Stromal cell of bone marrow (primary cell): ENCODE measurements around the gene DALRD3.
A peak's percentile ranks its signal among the peaks of the same experiment; 100 is the strongest.
"Not testable (repeated sequence)": the region's sequence is repeated elsewhere in the genome, so short reads cannot be mapped to it uniquely, and the experiment has no call there.

Experiments
- DNase-seq: peaks from one replicate; pipeline ENCODE4 v3.0.0-alpha.2; 2012; ENCODE audit warnings: low read depth

Gene DALRD3

DNA sequence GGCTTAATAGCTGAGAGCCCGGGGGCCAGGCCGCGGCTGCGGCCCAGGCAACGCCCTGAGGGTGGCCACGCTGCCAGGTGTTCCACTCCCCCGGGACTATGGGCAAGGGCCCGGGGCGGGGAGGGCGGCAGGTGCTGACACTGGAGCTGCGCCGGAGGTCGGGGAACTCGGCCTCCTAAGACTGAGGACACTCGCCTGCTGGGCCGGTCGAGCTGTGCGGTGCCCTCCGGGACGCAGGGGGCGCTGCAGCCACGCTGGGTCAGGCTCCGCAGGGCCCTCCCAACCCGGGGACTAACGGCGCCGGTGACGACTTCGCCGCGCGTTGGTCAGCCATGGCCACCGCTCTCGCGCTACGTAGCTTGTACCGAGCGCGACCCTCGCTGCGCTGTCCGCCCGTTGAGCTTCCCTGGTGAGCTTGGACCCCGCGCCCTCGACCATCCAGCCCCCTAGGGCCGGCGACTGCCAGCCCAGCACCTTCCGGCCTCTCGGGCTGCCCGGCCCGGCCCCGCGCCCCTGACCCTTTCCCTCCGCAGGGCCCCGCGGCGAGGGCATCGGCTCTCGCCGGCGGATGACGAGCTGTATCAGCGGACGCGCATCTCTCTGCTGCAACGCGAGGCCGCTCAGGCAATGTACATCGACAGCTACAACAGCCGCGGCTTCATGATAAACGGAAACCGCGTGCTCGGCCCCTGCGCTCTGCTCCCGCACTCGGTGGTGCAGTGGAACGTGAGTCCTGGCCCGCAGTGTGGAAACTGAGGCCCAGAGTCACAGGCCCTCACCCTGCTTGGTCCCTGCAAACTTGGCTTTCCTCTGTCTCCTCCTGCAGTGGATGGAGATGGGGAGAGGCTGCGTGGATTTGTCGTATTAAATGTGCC lies 3.7 kb upstream of the DALRD3 start, which contains the start of gene NDUFAF3:
Gene NDUFAF3, plus strand, starts transcription at position 309 of the 875 bp plus-strand sequence. Its CDS starts 24 bp downstream, at position 333.
- peak; percentile 84 for DNase-seq

GRCh38 chr3:49021213-49021812 lies 2.9 kb upstream of the DALRD3 start:
- DNase-seq, result peak; percentile 97

GRCh38 chr3:49020330-49021212 lies 2.2 kb upstream of the DALRD3 start:
- DNase-seq, result no peak

GRCh38 chr3:49019941-49020329 lies 1.6 kb upstream of the DALRD3 start:
- no peak for DNase-seq

DNA sequence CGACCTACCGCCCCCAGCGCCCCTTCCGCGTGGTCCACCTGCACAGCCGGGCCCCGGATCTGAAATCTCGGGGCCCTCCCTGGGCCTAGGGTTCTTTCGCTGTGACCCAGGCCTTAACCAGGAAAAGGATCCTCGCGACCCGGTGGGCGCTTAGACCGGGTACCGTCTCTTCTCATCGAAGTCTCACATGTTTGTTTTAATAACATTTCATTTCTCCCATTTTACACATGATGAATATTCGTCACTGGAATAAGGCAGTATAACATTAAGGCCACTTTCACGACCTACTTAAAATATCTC lies 277 bp upstream of the DALRD3 start:
- no peak for DNase-seq

- no peak for DNase-seq
These were observed 980 bp downstream of the DALRD3 start for GRCh38 chr3:49017229-49017970.

- no peak for DNase-seq
These were observed 1.8 kb downstream of the DALRD3 start for GRCh38 chr3:49016414-49017228.

DNA sequence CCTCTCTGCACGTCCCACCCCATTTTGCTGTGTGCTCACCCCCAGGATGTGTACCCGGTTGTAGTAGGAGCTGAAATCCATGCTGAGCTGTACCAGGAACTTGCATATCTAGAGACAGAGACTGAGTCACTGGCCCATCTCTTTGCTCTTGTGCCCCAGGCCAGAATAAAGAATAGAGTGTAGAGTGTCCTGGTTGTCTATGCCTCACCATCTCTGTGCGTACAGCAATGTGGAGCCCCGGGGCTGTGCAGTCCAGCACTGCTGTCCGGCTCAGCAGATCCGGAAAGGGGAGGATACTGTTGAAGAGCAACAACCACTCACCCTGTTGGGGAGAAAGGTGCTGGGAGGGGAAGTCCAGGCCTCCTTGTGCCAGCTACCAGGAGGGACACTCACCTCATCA lies 2.6 kb downstream of the DALRD3 start:
- no peak for DNase-seq

- DNase-seq, result no peak
These were observed 3.3 kb downstream of the DALRD3 start for GRCh38 chr3:49015072-49015471.

DNA sequence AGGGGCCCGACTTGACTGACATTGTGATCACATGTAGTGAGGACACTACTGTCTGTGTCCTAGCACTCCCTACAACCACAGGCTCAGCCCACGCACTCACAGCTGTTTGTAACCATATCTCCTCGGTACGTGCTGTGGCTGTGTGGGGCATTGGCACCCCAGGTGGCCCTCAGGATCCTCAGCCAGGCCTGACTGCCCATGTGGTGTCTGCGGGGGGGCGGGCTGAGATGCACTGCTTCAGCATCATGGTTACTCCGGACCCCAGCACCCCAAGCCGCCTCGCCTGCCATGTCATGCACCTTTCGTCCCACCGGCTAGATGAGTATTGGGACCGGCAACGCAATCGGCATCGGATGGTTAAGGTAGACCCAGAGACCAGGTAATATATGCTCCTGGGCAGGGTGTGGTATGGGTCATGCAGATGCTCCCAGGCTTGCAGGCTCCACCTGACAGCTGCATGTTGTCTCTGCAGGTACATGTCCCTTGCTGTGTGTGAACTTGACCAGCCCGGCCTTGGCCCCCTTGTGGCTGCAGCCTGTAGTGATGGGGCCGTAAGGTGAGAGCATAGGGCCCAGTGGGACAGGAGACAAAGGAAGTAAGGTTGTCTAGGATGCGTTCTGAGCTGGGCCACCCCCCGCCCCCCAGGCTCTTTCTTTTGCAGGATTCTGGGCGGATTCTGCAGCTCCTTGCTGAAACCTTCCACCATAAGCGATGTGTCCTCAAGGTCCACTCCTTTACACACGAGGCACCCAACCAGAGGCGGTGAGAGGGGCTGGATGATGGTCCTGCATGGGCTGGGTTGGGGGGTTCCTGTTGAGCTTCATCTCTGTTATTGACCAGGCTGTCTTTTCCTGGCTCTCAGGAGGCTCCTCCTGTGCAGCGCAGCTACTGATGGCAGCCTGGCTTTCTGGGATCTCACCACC lies 4.4 kb downstream of the DALRD3 start:
- DNase-seq, result no peak

DNA sequence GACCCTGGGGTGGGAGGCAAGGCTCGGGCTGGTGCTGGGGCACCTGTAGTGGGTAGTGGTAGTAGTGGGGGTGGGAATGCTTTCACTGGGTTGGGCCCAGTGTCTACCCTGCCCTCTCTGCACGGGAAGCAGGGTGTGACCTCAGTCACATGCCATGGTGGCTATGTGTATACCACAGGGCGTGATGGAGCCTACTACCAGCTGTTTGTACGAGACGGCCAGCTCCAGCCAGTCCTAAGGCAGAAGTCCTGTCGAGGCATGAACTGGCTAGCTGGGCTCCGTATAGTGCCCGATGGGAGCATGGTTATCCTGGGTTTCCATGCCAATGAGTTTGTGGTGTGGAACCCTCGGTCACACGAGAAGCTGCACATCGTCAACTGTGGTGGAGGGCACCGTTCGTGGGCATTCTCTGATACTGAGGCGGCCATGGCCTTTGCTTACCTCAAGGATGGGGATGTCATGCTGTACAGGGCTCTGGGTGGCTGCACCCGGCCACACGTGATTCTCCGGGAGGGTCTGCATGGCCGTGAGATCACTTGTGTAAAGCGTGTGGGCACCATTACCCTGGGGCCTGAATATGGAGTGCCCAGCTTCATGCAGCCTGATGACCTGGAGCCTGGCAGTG lies 5.2 kb downstream of the DALRD3 start:
- DNase-seq, result no peak

DNA sequence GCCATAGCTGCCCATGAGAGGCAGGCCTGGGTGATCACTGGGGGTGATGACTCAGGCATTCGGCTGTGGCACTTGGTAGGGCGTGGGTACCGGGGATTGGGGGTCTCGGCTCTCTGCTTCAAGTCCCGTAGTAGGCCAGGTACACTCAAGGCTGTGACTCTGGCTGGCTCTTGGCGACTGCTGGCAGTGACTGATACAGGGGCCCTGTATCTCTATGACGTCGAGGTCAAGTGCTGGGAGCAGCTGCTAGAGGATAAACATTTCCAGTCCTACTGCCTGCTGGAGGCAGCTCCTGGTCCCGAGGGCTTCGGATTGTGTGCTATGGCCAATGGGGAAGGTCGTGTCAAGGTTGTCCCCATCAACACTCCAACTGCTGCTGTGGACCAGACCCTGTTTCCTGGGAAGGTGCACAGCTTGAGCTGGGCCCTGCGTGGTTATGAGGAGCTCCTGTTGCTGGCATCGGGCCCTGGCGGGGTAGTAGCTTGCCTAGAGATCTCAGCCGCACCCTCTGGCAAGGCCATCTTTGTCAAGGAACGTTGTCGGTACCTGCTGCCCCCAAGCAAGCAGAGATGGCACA lies 5.9 kb downstream of the DALRD3 start:
- no peak for DNase-seq

- DNase-seq, result no peak
These were observed 9.0 kb downstream of the DALRD3 start for GRCh38 chr3:49009396-49009795.

DNA sequence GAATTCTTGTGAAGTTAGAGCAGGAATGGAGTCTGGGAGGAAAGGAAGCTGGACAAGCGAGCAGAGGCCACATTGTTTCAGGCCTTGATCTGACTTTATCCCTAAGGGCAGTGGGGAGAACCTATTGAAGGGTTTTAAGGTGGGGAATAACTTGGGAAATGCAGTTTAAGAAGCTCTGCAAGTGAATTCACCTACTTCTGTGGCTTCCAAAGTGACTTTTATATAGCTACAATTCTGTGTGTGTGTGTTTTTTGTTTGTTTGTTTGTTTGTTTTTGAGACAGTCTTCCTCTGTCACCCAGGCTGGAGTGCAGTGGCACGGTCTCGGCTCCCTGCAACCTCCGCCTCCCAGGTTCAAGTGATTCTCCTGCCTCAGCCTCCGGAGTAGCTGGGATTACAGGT lies 9.8 kb downstream of the DALRD3 start:
- DNase-seq, result not testable (repeated sequence)

- peak; percentile 84 for DNase-seq
These were observed 10.4 kb downstream of the DALRD3 start for GRCh38 chr3:49007771-49008528.

GRCh38 chr3:49007068-49007770 lies 11.2 kb downstream of the DALRD3 start, which contains the start of gene WDR6:
TSS of gene WDR6 (plus strand) at chr3:49007391. CDS start at chr3:49007432, 41 bp downstream.
- peak; percentile 93 for DNase-seq

GRCh38 chr3:49006408-49007067 lies 11.8 kb downstream of the DALRD3 start:
- no peak for DNase-seq
